UCSD-AML1 (cell line): Measurements from ENCODE around the gene USP40.

Source experiments
- DNase-seq: peaks from one replicate; lab custom pipeline; 2025; ENCODE audit not compliant: unreplicated experiment; lab: John Stamatoyannopoulos, UW

Gene USP40

GRCh38 chr2:233563663-233564430 lies 2.7 kb downstream of the USP40 start:
- no peak for DNase-seq

GRCh38 chr2:233556881-233557736 lies 9.5 kb downstream of the USP40 start:
- peak; percentile 30 for DNase-seq

- no peak for DNase-seq
These were observed 13.2 kb downstream of the USP40 start for GRCh38 chr2:233553366-233553765.

GRCh38 chr2:233551491-233551890 lies 15.1 kb downstream of the USP40 start:
- no peak for DNase-seq

- no peak for DNase-seq
These were observed 19.8 kb downstream of the USP40 start for GRCh38 chr2:233546774-233547173.

GRCh38 chr2:233546101-233546500 lies 20.5 kb downstream of the USP40 start:
- DNase-seq, result no peak

- no peak for DNase-seq
These were observed 22.4 kb downstream of the USP40 start for GRCh38 chr2:233544200-233544610.

- no peak for DNase-seq
These were observed 24.1 kb downstream of the USP40 start for GRCh38 chr2:233542507-233542906.

- no peak for DNase-seq
These were observed 27.8 kb downstream of the USP40 start for GRCh38 chr2:233538741-233539140.

- no peak for DNase-seq
These were observed 31.3 kb downstream of the USP40 start for GRCh38 chr2:233535271-233535670.

- no peak for DNase-seq
These were observed 33.6 kb downstream of the USP40 start for GRCh38 chr2:233532971-233533370.

GRCh38 chr2:233531955-233532354 lies 34.6 kb downstream of the USP40 start:
- no peak for DNase-seq

GRCh38 chr2:233530381-233530780 lies 36.2 kb downstream of the USP40 start:
- no peak for DNase-seq

- no peak for DNase-seq
These were observed 38.4 kb downstream of the USP40 start for GRCh38 chr2:233528182-233528581.

GRCh38 chr2:233525791-233526190 lies 40.8 kb downstream of the USP40 start:
- DNase-seq, result no peak

- DNase-seq, result no peak
These were observed 46.6 kb downstream of the USP40 start for GRCh38 chr2:233519787-233520611.

- DNase-seq, result no peak
These were observed 52.5 kb downstream of the USP40 start for GRCh38 chr2:233513953-233514655.

- DNase-seq, result no peak
These were observed 62.5 kb downstream of the USP40 start for GRCh38 chr2:233503947-233504637.

GRCh38 chr2:233503481-233503880 lies 63.1 kb downstream of the USP40 start:
- DNase-seq, result no peak
